Loucy (cell line): ENCODE results near the gene STPG4.
A peak's percentile ranks its signal among the peaks of the same experiment; 100 is the strongest.

Source experiments
- H2AFZ ChIP-seq: fragments of 200-600 bp; sonication (generic); 2 replicates; pipeline ENCODE4 v1.6.0; 2016; ENCODE audit warnings: antibody characterized with exemption, mild to moderate bottlenecking, low read length, moderate library complexity
- H3F3A ChIP-seq: fragments of 200-600 bp; 2 replicates; pipeline ENCODE4 v1.6.0; 2016; ENCODE audit warnings: antibody characterized with exemption, low read depth, mild to moderate bottlenecking
- H3K27me3 ChIP-seq: fragments of 200-600 bp; sonication (generic); 2 replicates; pipeline ENCODE4 v1.6.1; 2014; ENCODE audit warnings: low read length, mild to moderate bottlenecking; ENCODE audit not compliant: insufficient read depth, poor library complexity, severe bottlenecking
- H3K36me3 ChIP-seq: fragments of 200-600 bp; sonication (generic); 2 replicates; pipeline ENCODE4 v1.6.1; 2016; ENCODE audit warnings: low read length; ENCODE audit not compliant: insufficient read depth
- H3K4me1 ChIP-seq: fragments of 200-600 bp; sonication (generic); 2 replicates; pipeline ENCODE4 v1.5.1; 2014; ENCODE audit warnings: low read length, mild to moderate bottlenecking; ENCODE audit not compliant: insufficient read depth, poor library complexity, severe bottlenecking
- H3K4me2 ChIP-seq: fragments of 200-600 bp; sonication (generic); 2 replicates; pipeline ENCODE4 v1.6.0; 2014; ENCODE audit warnings: antibody characterized with exemption, low read length, low read depth, mild to moderate bottlenecking; ENCODE audit not compliant: poor library complexity, severe bottlenecking
- H3K4me3 ChIP-seq: fragments of 200-600 bp; sonication (generic); 2 replicates; pipeline ENCODE4 v1.5.1; 2014; ENCODE audit warnings: low read length, mild to moderate bottlenecking, mixed read lengths; ENCODE audit not compliant: poor library complexity, severe bottlenecking
- H3K79me2 ChIP-seq: fragments of 200-600 bp; sonication (generic); 2 replicates; pipeline ENCODE4 v1.6.1; 2014; ENCODE audit warnings: low read length; ENCODE audit not compliant: insufficient read depth
- H3K9ac ChIP-seq: fragments of 200-600 bp; sonication (generic); 2 replicates; pipeline ENCODE4 v1.6.0; 2014; ENCODE audit warnings: mild to moderate bottlenecking, low read depth, low read length, moderate library complexity; ENCODE audit not compliant: poor library complexity, severe bottlenecking
- H3K9me2 ChIP-seq: fragments of 200-600 bp; sonication (generic); replicated peaks from 2 replicates; pipeline ENCODE4 v1.6.1; 2016; ENCODE audit warnings: low read depth, low read length, mixed read lengths
- H3K9me3 ChIP-seq: fragments of 200-600 bp; sonication (generic); 2 replicates; pipeline ENCODE4 v1.6.1; 2014; ENCODE audit warnings: mild to moderate bottlenecking, antibody characterized with exemption, low read length, low read depth; ENCODE audit not compliant: insufficient read depth
- H4K20me1 ChIP-seq: fragments of 200-600 bp; sonication (generic); 2 replicates; pipeline ENCODE4 v1.6.0; 2014; ENCODE audit warnings: antibody characterized with exemption, low read length, mild to moderate bottlenecking; ENCODE audit not compliant: insufficient read depth, poor library complexity, severe bottlenecking
- EZH2phosphoT487 ChIP-seq: fragments of 200-600 bp; IDR thresholded peaks from 2 replicates; pipeline ENCODE4 v1.6.1; 2018; ENCODE audit warnings: antibody characterized with exemption, mild to moderate bottlenecking, moderate library complexity, borderline replicate concordance
- TF ChIP-seq, protein P1 (sequence below): fragments of 200-600 bp; sonication (generic); conservative IDR thresholded peaks from 2 replicates; pipeline ENCODE4 v1.5.1; 2014; ENCODE audit warnings: mild to moderate bottlenecking, antibody characterized with exemption, low read length

Gene STPG4

DNA sequence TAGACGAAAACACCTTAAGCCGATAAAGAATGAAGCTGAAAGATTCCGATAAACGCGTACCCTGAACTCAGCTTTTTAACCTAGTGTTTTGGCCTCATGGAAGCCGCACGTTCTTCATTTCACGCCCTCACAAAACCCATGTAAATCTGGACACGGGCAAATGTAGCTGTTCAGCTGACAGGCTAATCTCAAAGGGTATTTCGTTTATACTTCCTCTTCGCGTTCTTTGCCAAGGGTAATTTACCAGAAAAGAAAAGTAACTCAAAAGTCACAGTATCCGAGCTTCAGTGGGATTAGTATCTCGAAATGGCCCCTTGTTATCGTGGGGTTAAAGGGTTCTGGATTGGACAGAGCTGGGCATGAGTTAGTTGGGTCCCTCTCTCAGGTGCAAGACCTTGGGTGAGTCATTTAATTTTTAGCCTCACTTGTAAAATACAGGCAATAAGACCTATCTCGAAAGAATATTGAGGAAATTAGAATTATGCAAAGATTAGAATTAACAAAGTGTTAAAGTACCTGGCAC is 22.0 kb upstream of the STPG4 start:
- TF ChIP-seq EZH2phosphoT487, result no peak
- TF ChIP-seq, protein P1, sequence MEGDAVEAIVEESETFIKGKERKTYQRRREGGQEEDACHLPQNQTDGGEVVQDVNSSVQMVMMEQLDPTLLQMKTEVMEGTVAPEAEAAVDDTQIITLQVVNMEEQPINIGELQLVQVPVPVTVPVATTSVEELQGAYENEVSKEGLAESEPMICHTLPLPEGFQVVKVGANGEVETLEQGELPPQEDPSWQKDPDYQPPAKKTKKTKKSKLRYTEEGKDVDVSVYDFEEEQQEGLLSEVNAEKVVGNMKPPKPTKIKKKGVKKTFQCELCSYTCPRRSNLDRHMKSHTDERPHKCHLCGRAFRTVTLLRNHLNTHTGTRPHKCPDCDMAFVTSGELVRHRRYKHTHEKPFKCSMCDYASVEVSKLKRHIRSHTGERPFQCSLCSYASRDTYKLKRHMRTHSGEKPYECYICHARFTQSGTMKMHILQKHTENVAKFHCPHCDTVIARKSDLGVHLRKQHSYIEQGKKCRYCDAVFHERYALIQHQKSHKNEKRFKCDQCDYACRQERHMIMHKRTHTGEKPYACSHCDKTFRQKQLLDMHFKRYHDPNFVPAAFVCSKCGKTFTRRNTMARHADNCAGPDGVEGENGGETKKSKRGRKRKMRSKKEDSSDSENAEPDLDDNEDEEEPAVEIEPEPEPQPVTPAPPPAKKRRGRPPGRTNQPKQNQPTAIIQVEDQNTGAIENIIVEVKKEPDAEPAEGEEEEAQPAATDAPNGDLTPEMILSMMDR, result no peak

GRCh38 chr2:47174733-47175361 is 19.7 kb upstream of the STPG4 start:
- H3K36me3 ChIP-seq, result peaks cover 26% of the 10 kb centered on the region
- peaks cover 59% of the 10 kb centered on the region for H4K20me1 ChIP-seq
- H3K9me2 ChIP-seq, result no peaks in the 10 kb centered on the region
- no peaks in the 10 kb centered on the region for H3F3A ChIP-seq
- H3K79me2 ChIP-seq, result peaks cover 71% of the 10 kb centered on the region
- no peaks in the 10 kb centered on the region for H3K9me3 ChIP-seq
- peak overlapping the region; percentile 100 for H3K9ac ChIP-seq
- peak overlapping the region; percentile 99 for H3K4me2 ChIP-seq
- H3K4me1 ChIP-seq, result peaks cover 60% of the 10 kb centered on the region
- H3K27me3 ChIP-seq, result peaks cover 10% of the 10 kb centered on the region
- H2AFZ ChIP-seq, result no peak overlapping the region
- TF ChIP-seq EZH2phosphoT487, result no peak
- TF ChIP-seq, protein P1, result no peak
- peak overlapping the region; percentile 97 for H3K4me3 ChIP-seq

More for the DNA sequence above, 22.0 kb upstream of the STPG4 start:
- H3K4me3 ChIP-seq, result peak overlapping the region; percentile 97
- no peaks in the 10 kb centered on the region for H3K9me3 ChIP-seq
- H3K4me2 ChIP-seq, result peak overlapping the region; percentile 73
- H3K9ac ChIP-seq, result peak overlapping the region; percentile 100
- peak overlapping the region; percentile 86 for H2AFZ ChIP-seq
- peaks cover 37% of the 10 kb centered on the region for H4K20me1 ChIP-seq
- H3K4me1 ChIP-seq, result peaks cover 40% of the 10 kb centered on the region
- H3K9me2 ChIP-seq, result no peaks in the 10 kb centered on the region
- H3K79me2 ChIP-seq, result peaks cover 48% of the 10 kb centered on the region
- peaks cover 6% of the 10 kb centered on the region; the same call in 1 of the 2 replicates for H3K36me3 ChIP-seq
- H3K27me3 ChIP-seq, result peaks cover 10% of the 10 kb centered on the region
- no peaks in the 10 kb centered on the region for H3F3A ChIP-seq

- no peaks in the 10 kb centered on the region for H3K9me3 ChIP-seq
- H3K4me3 ChIP-seq, result peak overlapping the region; percentile 97
- H4K20me1 ChIP-seq, result peaks cover 66% of the 10 kb centered on the region
- H3K9ac ChIP-seq, result peak overlapping the region; percentile 100
- peak overlapping the region; percentile 99 for H3K4me2 ChIP-seq
- no peaks in the 10 kb centered on the region for H3F3A ChIP-seq
- TF ChIP-seq, protein P1, result no peak
- TF ChIP-seq EZH2phosphoT487, result no peak
- H3K36me3 ChIP-seq, result peaks cover 32% of the 10 kb centered on the region
- peaks cover 10% of the 10 kb centered on the region for H3K27me3 ChIP-seq
- H3K79me2 ChIP-seq, result peaks cover 77% of the 10 kb centered on the region
- H3K4me1 ChIP-seq, result peaks cover 63% of the 10 kb centered on the region
- no peaks in the 10 kb centered on the region for H3K9me2 ChIP-seq
- no peak overlapping the region for H2AFZ ChIP-seq
Observed at GRCh38 chr2:47173986-47174732, 19.1 kb upstream of the STPG4 start.
